ENCODE results near the gene COBL. TPM values are rescaled to one million over a fixed set of nuclear protein-coding genes. Genes with fewer than 3 reads are reported as not detected.

COBL gene
- total RNA-seq, 1 donor from 2014 or later = 0.11 TPM

DNA sequence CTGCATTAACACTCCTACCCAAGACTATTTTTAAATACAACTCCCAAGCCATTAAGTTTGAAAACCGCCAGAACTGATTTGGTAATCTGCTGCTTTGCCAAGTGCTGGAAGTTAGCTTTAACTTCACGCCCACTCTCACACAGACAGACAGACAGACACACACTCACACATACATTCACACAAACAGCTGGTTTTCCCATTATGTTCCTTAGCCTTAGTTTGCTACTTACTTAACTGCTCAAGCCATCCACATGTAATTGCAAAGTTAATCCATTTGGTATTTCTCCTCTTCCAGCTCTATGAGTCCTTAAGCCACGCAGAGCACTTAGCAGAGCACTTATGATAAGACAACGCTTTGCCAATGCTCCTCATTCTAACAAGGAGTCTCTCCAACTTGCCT, 8.3 kb downstream of the COBL start:
- DNase-seq (ENCODE audit: low spot score in 2 of 2) = no peak
- TF ChIP-seq, protein P1, sequence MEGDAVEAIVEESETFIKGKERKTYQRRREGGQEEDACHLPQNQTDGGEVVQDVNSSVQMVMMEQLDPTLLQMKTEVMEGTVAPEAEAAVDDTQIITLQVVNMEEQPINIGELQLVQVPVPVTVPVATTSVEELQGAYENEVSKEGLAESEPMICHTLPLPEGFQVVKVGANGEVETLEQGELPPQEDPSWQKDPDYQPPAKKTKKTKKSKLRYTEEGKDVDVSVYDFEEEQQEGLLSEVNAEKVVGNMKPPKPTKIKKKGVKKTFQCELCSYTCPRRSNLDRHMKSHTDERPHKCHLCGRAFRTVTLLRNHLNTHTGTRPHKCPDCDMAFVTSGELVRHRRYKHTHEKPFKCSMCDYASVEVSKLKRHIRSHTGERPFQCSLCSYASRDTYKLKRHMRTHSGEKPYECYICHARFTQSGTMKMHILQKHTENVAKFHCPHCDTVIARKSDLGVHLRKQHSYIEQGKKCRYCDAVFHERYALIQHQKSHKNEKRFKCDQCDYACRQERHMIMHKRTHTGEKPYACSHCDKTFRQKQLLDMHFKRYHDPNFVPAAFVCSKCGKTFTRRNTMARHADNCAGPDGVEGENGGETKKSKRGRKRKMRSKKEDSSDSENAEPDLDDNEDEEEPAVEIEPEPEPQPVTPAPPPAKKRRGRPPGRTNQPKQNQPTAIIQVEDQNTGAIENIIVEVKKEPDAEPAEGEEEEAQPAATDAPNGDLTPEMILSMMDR (IDR thresholded peaks at IDR 0.05) = no peak
- Histone ChIP-seq H3K27me3 (no peaks in the 10 kb centered on the region), H3K36me3 (no peaks in the 10 kb centered on the region), H3K27ac (no peak overlapping the region), H3K4me1 (no peaks in the 10 kb centered on the region), H3K4me3 (no peak overlapping the region), H3K9me3 (no peaks in the 10 kb centered on the region)
- intact Hi-C loops (cut with DNase I) = no loop called here

DNA sequence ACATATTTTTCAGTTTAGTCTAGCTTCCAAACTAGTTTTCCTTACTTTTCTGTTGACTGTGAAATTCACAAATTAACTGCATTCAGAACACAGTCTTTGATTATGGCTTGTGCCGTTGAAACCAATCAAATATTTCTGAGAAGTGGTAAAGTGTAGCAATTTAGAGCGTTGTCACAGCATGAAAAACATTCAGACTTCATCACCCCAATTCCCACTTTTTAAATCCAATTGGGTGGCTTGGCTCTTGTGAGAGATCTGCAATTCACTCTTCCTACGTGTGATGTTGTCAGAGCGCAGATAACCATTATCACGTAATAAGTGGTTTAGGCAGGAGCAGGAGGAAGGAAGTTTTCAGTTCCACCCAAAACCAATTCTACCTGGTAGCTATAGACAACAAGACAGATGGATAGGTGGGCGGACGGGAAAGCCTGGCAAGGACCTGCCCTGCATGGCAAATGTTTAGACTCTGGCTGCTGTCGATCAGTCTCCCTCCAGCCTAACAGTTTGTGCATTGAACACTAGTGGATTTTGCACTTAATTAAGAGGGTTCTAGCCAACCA, 8.9 kb downstream of the COBL start:
- Histone ChIP-seq H3K4me1 (no peaks in the 10 kb centered on the region), H3K36me3 (no peaks in the 10 kb centered on the region), H3K27me3 (no peaks in the 10 kb centered on the region), H3K4me3 (no peak overlapping the region), H3K9me3 (no peaks in the 10 kb centered on the region), H3K27ac (no peak overlapping the region)
- no peak for DNase-seq (ENCODE audit: low spot score in 2 of 2)
- TF ChIP-seq, protein P1 (IDR thresholded peaks at IDR 0.05) = no peak
- intact Hi-C loops (cut with DNase I) = no loop called here

DNA sequence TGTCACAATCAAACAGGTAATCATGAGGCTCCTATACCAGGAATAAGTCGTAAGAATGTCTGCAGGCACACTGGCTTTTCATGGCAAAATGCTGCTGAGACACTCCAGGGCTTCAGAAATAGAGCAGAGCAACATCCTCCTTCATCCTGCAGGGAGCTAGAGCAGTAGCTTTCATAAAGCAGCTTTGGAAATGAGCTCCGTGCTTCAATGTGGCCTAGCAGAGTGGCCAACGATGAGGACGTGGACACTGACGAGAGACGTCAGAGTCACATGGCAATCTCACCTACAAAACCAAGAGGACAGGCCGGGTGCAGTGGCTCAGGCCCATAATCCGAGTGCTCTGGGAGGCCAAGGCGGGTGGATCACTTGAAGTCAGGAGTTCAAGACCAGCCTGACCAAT, 9.8 kb downstream of the COBL start:
- intact Hi-C loops (cut with DNase I) = no loop called here
- Histone ChIP-seq H3K4me3 (no peak overlapping the region), H3K27me3 (no peaks in the 10 kb centered on the region), H3K27ac (no peak overlapping the region), H3K9me3 (no peaks in the 10 kb centered on the region), H3K4me1 (no peaks in the 10 kb centered on the region), H3K36me3 (no peaks in the 10 kb centered on the region)
- TF ChIP-seq, protein P1 (IDR thresholded peaks at IDR 0.05) = no peak
- DNase-seq (ENCODE audit: low spot score in 2 of 2) = no peak

DNA sequence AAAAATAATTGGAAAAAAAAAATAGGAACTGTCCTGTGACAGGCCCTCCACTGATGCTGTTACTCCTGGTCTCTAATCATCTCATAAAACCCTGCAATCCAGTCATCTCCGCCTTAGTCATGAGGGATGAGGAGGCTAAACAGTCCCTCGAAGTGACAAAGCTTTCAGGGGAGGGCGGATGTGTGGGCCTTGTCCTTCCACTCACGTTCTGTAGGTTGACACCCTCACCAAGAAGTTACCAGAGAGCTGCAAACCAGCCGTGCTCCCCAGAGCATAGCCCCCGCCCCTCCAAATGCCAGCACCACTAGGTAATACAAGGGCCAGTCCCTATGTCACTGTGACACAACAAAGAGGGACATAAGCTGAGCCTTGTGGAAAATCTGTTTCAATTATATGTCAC, 11.9 kb downstream of the COBL start:
- Histone ChIP-seq H3K4me1 (no peaks in the 10 kb centered on the region), H3K27ac (no peak overlapping the region), H3K36me3 (no peaks in the 10 kb centered on the region), H3K27me3 (no peaks in the 10 kb centered on the region), H3K4me3 (no peak overlapping the region), H3K9me3 (no peaks in the 10 kb centered on the region)
- intact Hi-C loops (cut with DNase I) = no loop called here
- DNase-seq (ENCODE audit: low spot score in 2 of 2) = no peak
- TF ChIP-seq, protein P1 (IDR thresholded peaks at IDR 0.05) = no peak

DNA sequence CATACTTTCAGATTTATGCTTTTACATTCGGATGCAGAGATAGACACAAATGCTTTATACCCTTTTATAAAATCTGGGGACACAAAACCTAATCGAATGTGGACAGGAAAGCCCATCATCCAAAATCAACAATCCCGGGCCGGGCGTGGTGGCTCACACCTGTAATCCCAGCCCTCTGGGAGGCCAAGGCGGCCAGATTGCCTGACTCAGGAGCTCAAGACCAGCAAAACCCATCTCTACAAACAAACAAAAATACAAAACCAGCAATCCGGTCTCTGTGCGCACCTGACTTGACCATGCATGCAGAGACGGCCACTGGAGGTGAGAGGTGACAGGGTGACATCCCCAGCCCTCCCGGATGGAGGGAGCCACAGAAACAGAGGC, 13.5 kb downstream of the COBL start:
- no peak overlapping the region for H3K4me3 ChIP-seq
- H3K9me3 ChIP-seq = no peaks in the 10 kb centered on the region
- H3K36me3 ChIP-seq = no peaks in the 10 kb centered on the region
- no peak for DNase-seq (ENCODE audit: low spot score in 2 of 2)
- TF ChIP-seq, protein P1 (IDR thresholded peaks at IDR 0.05) = no peak
- no peaks in the 10 kb centered on the region for H3K4me1 ChIP-seq
- H3K27me3 ChIP-seq = no peaks in the 10 kb centered on the region
- H3K27ac ChIP-seq = no peak overlapping the region
- intact Hi-C loops (cut with DNase I) = no loop called here

DNA sequence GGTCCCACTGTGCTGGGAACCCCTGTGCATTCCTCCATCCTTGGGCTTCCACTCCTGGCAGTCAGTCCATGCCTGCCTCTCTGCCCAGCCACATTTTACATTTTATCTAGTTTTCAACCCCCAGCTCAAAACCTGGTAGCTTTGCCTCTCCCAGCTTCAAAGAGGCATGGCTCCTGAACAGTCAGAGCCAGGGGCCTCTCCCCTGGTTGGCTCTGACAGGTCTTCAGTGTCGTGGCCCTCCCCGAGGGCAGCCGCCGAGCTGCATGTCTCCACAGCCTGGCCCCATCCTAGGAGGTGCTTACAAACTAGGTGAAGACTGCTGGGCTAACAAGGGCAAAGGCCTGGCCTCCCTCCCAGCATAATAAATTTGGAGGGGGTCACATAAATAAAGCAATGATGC, 14.8 kb downstream of the COBL start:
- Histone ChIP-seq H3K9me3 (no peaks in the 10 kb centered on the region), H3K4me3 (no peak overlapping the region), H3K4me1 (no peaks in the 10 kb centered on the region), H3K27me3 (no peaks in the 10 kb centered on the region), H3K36me3 (no peaks in the 10 kb centered on the region), H3K27ac (no peak overlapping the region)
- TF ChIP-seq, protein P1 (IDR thresholded peaks at IDR 0.05) = no peak
- intact Hi-C loops (cut with DNase I) = no loop called here
- no peak for DNase-seq (ENCODE audit: low spot score in 2 of 2)

All from ascending aorta (tissue), 2 donors.